SU-DHL-6 (cell line): ENCODE results near the gene DEAF1.
"Not testable (repeated sequence)": the region's sequence is repeated elsewhere in the genome, so short reads cannot be mapped to it uniquely, and the experiment has no call there.

Source experiments
- H2AFZ ChIP-seq: fragments of 200-600 bp; sonication (generic); 2 replicates; pipeline ENCODE4 v1.6.1; 2014; ENCODE audit warnings: low read depth, mild to moderate bottlenecking, moderate library complexity, mixed read lengths, antibody characterized with exemption, low read length; ENCODE audit not compliant: severe bottlenecking
- H3F3A ChIP-seq: fragments of 200-600 bp; shearing (Covaris generic); 2 replicates; pipeline ENCODE4 v1.6.0; 2016; ENCODE audit warnings: antibody characterized with exemption, mild to moderate bottlenecking; ENCODE audit not compliant: insufficient read depth
- H3K27ac ChIP-seq: fragments of 200-600 bp; sonication (generic); 2 replicates; pipeline ENCODE4 v1.5.1; 2016; ENCODE audit warnings: low read depth, mild to moderate bottlenecking, low read length, moderate library complexity, mixed read lengths
- H3K27me3 ChIP-seq: fragments of 200-600 bp; sonication (generic), shearing (Covaris generic); 2 replicates; pipeline ENCODE4 v1.6.0; 2014; ENCODE audit warnings: mild to moderate bottlenecking, low read length
- H3K36me3 ChIP-seq: fragments of 200-600 bp; sonication (generic); 2 replicates; pipeline ENCODE4 v1.6.1; 2014; ENCODE audit warnings: mild to moderate bottlenecking, low read length, mixed read lengths
- H3K4me2 ChIP-seq: fragments of 300-600, 200-600 bp; shearing (Covaris generic), sonication (generic); 2 replicates; pipeline ENCODE4 v1.6.0; 2014; ENCODE audit warnings: low read length, low read depth, mild to moderate bottlenecking; ENCODE audit not compliant: poor library complexity, severe bottlenecking
- H3K4me3 ChIP-seq: fragments of 200-600 bp; sonication (generic); 2 replicates; pipeline ENCODE4 v1.5.1; 2014; ENCODE audit warnings: antibody characterized with exemption, low read length, mild to moderate bottlenecking, mixed read lengths; ENCODE audit not compliant: insufficient read depth, poor library complexity, severe bottlenecking
- H3K79me2 ChIP-seq: fragments of 200-600 bp; sonication (generic); 2 replicates; pipeline ENCODE4 v1.6.1; 2014; ENCODE audit warnings: mild to moderate bottlenecking, low read length, moderate library complexity; ENCODE audit not compliant: insufficient read depth
- H3K9ac ChIP-seq: fragments of 200-600 bp; sonication (generic); 2 replicates; pipeline ENCODE4 v1.7.0; 2014; ENCODE audit warnings: mild to moderate bottlenecking, low read length
- H3K9me2 ChIP-seq: fragments of 200-600 bp; sonication (generic); replicated peaks from 2 replicates; pipeline ENCODE4 v1.6.1; 2014; ENCODE audit warnings: low read length; ENCODE audit not compliant: insufficient read depth
- H3K9me3 ChIP-seq: fragments of 200-600 bp; sonication (generic); 2 replicates; pipeline ENCODE4 v1.6.1; 2014; ENCODE audit warnings: low read length, mixed read lengths; ENCODE audit not compliant: insufficient read depth
- H4K20me1 ChIP-seq: fragments of 200-600 bp; sonication (generic); 2 replicates; pipeline ENCODE4 v1.6.1; 2014; ENCODE audit warnings: low read depth, mild to moderate bottlenecking, antibody characterized with exemption, low read length, moderate library complexity, mixed read lengths
- EZH2phosphoT487 ChIP-seq: fragments of 200-600 bp; sonication (generic), shearing (Covaris generic); conservative IDR thresholded peaks from 2 replicates; pipeline ENCODE4 v1.6.1; 2018; ENCODE audit warnings: mild to moderate bottlenecking, antibody characterized with exemption, low read length, moderate library complexity, mixed read lengths
- TF ChIP-seq, protein P1 (sequence below): fragments of 200-600 bp; sonication (generic); IDR thresholded peaks from one replicate; pipeline ENCODE4 v1.5.1; 2017; ENCODE audit warnings: antibody characterized with exemption, mild to moderate bottlenecking, low read length, moderate library complexity; ENCODE audit not compliant: insufficient read depth, poor library complexity, severe bottlenecking

The DEAF1 gene

DNA sequence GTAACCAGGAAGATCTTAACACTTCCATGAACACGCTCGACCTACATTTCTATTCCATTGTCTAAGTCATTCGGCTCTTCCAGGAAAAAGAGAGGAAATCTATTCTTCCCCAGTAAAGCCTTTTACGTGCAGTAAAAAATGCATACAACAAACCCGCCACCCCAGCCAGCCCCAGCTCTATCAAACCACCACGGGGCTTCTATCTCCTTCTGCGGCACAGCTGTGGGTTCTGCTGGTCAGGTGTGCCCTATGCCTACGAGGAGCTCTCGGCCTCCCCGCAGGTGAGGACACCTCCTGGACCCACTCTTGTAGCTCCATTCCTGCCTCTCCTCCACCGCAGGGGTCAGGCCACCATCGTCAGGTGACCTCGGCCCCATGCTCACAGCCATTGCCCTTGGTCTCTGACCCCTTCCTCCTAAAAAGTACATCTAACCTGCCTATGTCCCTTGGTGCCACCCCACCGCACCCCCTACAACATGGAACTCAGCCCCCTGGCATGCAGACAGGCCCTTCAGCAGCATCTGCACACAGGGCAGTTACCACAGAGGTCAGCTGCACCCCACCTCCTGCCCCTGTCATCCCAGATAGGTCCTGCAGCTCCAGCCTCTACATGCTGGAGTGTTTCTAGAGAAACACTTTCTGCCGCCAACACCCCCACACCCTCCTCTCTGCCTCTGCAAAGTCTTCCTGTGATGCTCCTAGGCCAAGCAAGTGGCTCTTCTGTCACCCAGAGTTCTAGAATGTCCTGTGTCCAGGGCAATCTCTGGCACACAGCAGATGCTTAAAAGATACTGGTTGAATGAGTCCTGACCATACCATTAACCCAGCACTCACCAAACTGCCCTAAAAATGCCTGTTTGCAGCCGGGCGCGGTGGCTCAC is 3.1 kb downstream of the DEAF1 start:
- H3K36me3 ChIP-seq, result no peaks in the 10 kb centered on the region
- H4K20me1 ChIP-seq, result no peaks in the 10 kb centered on the region

DNA sequence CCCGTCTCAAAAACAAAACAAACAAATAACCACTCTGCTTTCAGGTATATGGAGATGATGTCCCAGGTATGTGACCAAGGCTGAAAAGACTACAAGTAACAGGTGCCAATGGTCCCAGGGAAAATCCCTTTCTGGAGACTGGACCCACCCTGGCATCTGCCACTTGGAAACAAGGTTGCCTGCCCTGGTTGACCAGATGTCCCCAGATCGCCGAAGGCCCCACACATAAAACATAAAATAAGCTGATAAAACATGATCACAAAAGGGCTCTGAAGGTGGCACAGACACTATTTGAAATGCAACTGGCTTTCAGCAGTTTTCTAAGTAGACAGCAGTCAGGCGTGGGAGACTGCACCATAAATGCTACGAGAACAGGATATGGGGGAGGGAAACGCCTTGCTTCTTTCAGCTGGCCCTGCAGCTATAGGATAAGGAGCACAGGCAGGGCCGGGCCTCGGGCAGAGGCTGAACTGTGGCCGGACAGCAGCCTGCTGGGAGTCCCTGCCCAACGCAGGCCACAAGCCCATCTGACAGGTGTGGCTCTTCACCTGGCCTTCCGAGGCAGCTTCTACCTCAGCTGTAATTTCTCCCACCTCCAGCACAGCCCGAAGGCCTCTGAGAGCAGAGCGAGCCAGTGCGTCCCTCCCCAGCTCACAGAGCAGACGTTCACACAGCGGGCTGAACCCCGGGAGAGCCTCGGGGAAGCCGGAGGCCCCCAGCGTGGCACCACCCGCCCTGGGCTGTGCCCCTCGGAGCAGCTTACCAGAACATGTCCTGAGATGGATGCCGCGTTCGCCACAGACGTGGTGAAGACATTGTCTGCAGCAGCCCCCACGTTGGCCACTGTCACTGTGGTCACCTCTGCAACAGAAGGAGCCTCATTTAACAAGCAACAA is 4.0 kb downstream of the DEAF1 start:
- Histone ChIP-seq H3K4me3 (no peak overlapping the region), H4K20me1 (no peaks in the 10 kb centered on the region), H3K9me3 (no peaks in the 10 kb centered on the region), H3K9me2 (no peaks in the 10 kb centered on the region), H3F3A (no peaks in the 10 kb centered on the region), H3K79me2 (peaks cover 16% of the 10 kb centered on the region), H3K36me3 (no peaks in the 10 kb centered on the region), H3K9ac (no peak overlapping the region), H3K4me2 (no peak overlapping the region), H3K27ac (no peak overlapping the region), H2AFZ (no peak overlapping the region), H3K27me3 (no peaks in the 10 kb centered on the region)
- TF ChIP-seq EZH2phosphoT487, result no peak
- TF ChIP-seq, protein P1, sequence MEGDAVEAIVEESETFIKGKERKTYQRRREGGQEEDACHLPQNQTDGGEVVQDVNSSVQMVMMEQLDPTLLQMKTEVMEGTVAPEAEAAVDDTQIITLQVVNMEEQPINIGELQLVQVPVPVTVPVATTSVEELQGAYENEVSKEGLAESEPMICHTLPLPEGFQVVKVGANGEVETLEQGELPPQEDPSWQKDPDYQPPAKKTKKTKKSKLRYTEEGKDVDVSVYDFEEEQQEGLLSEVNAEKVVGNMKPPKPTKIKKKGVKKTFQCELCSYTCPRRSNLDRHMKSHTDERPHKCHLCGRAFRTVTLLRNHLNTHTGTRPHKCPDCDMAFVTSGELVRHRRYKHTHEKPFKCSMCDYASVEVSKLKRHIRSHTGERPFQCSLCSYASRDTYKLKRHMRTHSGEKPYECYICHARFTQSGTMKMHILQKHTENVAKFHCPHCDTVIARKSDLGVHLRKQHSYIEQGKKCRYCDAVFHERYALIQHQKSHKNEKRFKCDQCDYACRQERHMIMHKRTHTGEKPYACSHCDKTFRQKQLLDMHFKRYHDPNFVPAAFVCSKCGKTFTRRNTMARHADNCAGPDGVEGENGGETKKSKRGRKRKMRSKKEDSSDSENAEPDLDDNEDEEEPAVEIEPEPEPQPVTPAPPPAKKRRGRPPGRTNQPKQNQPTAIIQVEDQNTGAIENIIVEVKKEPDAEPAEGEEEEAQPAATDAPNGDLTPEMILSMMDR, result no peak

More for the DNA sequence above, 3.1 kb downstream of the DEAF1 start:
- Histone ChIP-seq H3K9me2 (no peaks in the 10 kb centered on the region), H3K9me3 (no peaks in the 10 kb centered on the region), H2AFZ (no peak overlapping the region), H3F3A (peaks cover 9% of the 10 kb centered on the region), H3K27ac (no peak overlapping the region), H3K4me3 (no peak overlapping the region), H3K79me2 (peaks cover 21% of the 10 kb centered on the region), H3K9ac (no peak overlapping the region), H3K27me3 (no peaks in the 10 kb centered on the region), H3K4me2 (no peak overlapping the region)
- TF ChIP-seq, protein P1, result no peak
- TF ChIP-seq EZH2phosphoT487, result no peak

GRCh38 chr11:690244-690643 is 4.8 kb downstream of the DEAF1 start:
- not testable (repeated sequence) for H3K27ac ChIP-seq, H3K9ac ChIP-seq

GRCh38 chr11:689625-690024 is 5.4 kb downstream of the DEAF1 start:
- H3K36me3 ChIP-seq, result no peaks in the 10 kb centered on the region
- no peaks in the 10 kb centered on the region for H3K27me3 ChIP-seq
- H3K9me3 ChIP-seq, result no peaks in the 10 kb centered on the region
- no peak overlapping the region for H3K4me2 ChIP-seq
- H3K9me2 ChIP-seq, result no peaks in the 10 kb centered on the region
- no peak overlapping the region for H3K27ac ChIP-seq
- no peak overlapping the region for H3K9ac ChIP-seq
- no peaks in the 10 kb centered on the region for H4K20me1 ChIP-seq
- H3F3A ChIP-seq, result no peaks in the 10 kb centered on the region
- no peak overlapping the region for H3K4me3 ChIP-seq
- no peak overlapping the region for H2AFZ ChIP-seq
- no peak for TF ChIP-seq EZH2phosphoT487
- TF ChIP-seq, protein P1, result no peak
- H3K79me2 ChIP-seq, result peaks cover 16% of the 10 kb centered on the region

More at GRCh38 chr11:690244-690643, 4.8 kb downstream of the DEAF1 start:
- peaks cover 16% of the 10 kb centered on the region for H3K79me2 ChIP-seq
- not testable (repeated sequence) for H3K4me2 ChIP-seq, H3K27me3 ChIP-seq, H3K36me3 ChIP-seq, H2AFZ ChIP-seq, H3K4me3 ChIP-seq, H3K9me3 ChIP-seq, H4K20me1 ChIP-seq, H3K9me2 ChIP-seq, H3F3A ChIP-seq
